Measurements from ENCODE around the gene SLC35A2. TPM values are rescaled to one million over a fixed set of nuclear protein-coding genes. Genes with fewer than 3 reads are reported as not detected.

The SLC35A2 gene
- total RNA-seq, 4 donors from 2014 or later: 14.0 to 27.9 (median 25.4) TPM

DNA sequence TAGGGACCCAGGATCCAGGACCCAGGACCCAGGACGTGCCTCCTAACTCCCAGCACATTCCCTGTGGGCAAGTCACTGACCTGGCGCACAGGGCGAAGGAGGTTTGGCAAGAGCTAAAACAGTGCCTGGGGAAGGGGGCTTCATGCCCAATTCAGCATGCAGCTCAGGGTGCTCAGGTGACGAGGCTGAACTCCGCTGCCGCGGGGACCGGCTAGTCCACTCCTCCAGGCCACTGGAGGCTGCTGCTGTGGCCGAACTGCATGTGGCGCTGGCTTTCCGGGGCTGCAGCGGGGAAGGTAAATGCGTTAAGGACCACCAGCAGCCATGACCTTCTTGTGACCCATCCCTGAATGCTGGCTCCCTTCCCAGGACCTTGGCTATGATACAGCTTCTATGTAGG, 12.3 kb upstream of the SLC35A2 start:
- DNase-seq (ENCODE audit: low spot score in 2 of 2): no peak
- no peak overlapping the region for H3K4me3 ChIP-seq (ENCODE audit: low read depth, poor library complexity, severe bottlenecking)
- 87 to 100% methylated on average over 2 to 13 of the region's 13 CpGs for WGBS, 2 donors
- intact Hi-C loops (cut with DNase I; ENCODE audit: low total_unique reads): no loop called here
- no peak for TF ChIP-seq POLR2A (IDR thresholded peaks at IDR 0.05)
- TF ChIP-seq, protein P1, sequence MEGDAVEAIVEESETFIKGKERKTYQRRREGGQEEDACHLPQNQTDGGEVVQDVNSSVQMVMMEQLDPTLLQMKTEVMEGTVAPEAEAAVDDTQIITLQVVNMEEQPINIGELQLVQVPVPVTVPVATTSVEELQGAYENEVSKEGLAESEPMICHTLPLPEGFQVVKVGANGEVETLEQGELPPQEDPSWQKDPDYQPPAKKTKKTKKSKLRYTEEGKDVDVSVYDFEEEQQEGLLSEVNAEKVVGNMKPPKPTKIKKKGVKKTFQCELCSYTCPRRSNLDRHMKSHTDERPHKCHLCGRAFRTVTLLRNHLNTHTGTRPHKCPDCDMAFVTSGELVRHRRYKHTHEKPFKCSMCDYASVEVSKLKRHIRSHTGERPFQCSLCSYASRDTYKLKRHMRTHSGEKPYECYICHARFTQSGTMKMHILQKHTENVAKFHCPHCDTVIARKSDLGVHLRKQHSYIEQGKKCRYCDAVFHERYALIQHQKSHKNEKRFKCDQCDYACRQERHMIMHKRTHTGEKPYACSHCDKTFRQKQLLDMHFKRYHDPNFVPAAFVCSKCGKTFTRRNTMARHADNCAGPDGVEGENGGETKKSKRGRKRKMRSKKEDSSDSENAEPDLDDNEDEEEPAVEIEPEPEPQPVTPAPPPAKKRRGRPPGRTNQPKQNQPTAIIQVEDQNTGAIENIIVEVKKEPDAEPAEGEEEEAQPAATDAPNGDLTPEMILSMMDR (IDR thresholded peaks at IDR 0.05): no peak

DNA sequence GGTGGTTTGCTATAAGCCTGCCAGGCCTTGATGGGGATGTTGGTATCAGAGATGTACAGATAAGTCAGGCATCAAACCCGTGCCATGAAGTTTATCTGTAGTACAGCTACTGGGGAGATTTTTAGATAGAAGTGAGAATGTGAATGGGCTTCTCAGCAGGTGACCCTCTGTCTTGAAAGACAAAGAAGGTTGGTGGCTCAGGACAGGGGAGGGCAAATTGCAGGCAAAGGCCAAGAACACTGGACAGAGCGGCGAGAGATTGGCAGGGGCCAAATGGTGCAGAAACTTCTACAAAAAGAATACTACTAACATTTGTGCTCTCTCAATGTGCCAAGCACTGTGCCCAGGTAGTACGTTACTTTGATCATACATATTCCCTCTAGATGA, 9.3 kb upstream of the SLC35A2 start:
- intact Hi-C loops (cut with DNase I; ENCODE audit: low total_unique reads): no loop called here
- no peak overlapping the region for H3K4me3 ChIP-seq (ENCODE audit: low read depth, poor library complexity, severe bottlenecking)
- DNase-seq (ENCODE audit: low spot score in 2 of 2): no peak
- no peak for TF ChIP-seq POLR2A (IDR thresholded peaks at IDR 0.05)
- TF ChIP-seq, protein P1 (IDR thresholded peaks at IDR 0.05): no peak
- 72 to 83% methylated on average over 4 of the region's 4 CpGs for WGBS, 2 donors

DNA sequence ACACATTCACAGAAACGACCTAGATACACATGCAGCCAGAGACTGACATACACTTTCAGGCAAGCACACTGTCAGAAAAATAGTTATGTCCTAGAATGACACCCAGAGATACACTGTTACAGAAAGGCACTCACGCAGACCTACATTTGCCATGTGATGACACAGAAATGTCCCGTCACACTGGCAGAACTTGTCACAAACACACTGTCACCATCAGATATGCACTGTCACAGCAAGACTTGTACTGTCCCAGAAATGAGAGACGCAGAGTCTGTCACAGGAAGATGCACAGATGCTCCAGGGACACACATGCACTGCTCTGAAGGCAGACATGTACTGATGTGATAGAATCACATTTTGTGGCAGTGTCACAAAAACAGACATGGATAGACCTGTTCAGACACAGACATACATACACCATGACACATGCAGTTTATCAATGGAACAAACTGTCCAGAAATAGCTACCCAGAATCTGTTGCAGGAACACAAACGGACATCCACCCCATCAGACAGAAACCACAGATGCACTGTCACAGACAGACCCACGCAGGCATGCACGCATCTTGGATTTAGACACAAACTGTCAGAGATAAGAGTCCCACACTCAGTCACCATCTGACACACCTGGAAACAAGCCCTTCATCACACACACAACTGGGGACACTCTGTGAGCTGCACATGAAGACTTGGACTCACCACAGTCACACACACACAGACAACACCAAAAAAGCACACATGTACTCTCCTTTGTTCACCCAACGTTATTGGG, 8.7 kb upstream of the SLC35A2 start:
- DNase-seq (ENCODE audit: low spot score in 2 of 2): no peak
- WGBS, 2 donors: 28 to 45% methylated on average over 8 of the region's 8 CpGs
- intact Hi-C loops (cut with DNase I; ENCODE audit: low total_unique reads): no loop called here
- H3K4me3 ChIP-seq (ENCODE audit: low read depth, poor library complexity, severe bottlenecking): no peak overlapping the region
- TF ChIP-seq, protein P1 (IDR thresholded peaks at IDR 0.05): no peak
- TF ChIP-seq POLR2A (IDR thresholded peaks at IDR 0.05): no peak

DNA sequence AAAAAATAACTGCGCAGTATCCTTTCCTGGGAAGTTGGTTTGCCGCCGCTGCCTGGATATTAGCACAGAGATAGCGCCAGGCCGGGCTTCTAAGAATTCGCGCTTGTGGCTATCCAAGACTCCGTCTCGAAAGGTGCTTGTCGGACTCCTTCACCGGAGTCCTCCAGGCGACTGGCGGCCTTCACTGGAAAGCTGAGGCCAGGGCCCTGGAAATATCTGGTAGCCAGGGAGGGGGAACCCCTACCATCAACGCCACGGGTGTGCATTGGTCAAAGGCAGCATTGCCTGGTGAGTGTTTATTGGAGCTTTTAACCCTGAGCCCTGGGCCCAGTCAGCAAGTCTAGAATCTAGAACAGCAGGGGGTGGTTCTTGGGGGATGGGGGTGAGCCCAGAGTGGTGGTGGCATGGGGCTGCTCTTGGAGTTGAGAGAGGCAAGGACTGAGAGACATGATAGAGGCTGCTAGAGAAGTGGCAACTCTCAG, 8.0 kb upstream of the SLC35A2 start:
- no peak overlapping the region for H3K4me3 ChIP-seq (ENCODE audit: low read depth, poor library complexity, severe bottlenecking)
- 0 to 44% methylated on average over 5 to 15 of the region's 15 CpGs for WGBS, 2 donors
- intact Hi-C loops (cut with DNase I; ENCODE audit: low total_unique reads): no loop called here
- DNase-seq (ENCODE audit: low spot score in 2 of 2): no peak
- TF ChIP-seq POLR2A (IDR thresholded peaks at IDR 0.05): no peak
- TF ChIP-seq, protein P1 (IDR thresholded peaks at IDR 0.05): no peak

DNA sequence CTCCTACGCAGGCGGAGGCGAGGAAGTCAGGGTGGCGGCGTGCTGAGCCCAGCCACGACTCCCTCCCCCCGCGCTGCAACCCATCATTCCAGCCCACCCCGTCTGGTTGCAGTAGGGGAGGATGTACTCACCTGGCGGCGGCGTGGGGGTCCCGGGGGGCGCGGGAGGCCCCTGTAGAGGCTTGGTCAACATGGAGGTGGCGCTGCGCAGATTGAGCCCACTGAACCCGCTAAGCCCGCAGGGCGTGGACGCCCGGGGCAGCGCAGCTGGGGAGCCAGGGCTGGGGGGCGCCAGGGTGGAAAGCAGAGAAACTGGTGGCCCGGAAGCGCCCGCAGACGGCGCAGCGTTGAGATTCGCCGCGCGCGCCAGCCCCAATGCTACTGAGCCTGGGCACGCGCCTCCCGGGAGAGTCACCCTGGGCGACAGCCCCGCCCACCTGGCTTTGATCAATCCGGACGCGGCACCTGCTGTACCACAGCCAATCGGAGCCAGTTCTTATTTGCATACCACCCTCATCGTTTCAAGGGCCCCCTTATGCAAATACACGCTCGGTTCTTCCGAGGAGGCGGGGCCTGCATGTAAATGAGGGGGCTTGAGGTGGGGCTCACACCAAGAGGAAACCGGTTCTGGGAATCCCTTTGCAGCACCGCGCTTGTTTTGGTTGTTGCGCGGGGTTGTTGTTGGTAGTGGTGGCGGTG, 7.3 kb upstream of the SLC35A2 start, which contains the start of gene PIM2:
Gene PIM2, minus strand, starts transcription at position 382 of the 698 bp plus-strand sequence. Its CDS starts 190 bp downstream, at position 192.
- DNase-seq (ENCODE audit: low spot score in 2 of 2): peak; percentile 88 to 97
- intact Hi-C loops (cut with DNase I; ENCODE audit: low total_unique reads): no loop called here
- 0 to 34% methylated on average over 9 to 33 of the region's 55 CpGs for WGBS, 2 donors
- peak within 1 kb of the TSS; percentile 43 for H3K4me3 ChIP-seq (ENCODE audit: low read depth, poor library complexity, severe bottlenecking)
- TF ChIP-seq, protein P1 (IDR thresholded peaks at IDR 0.05): no peak
- TF ChIP-seq POLR2A (IDR thresholded peaks at IDR 0.05): peak in 1 of 2 donors; percentile 29
